Neuronal stem cell (in vitro differentiated cells): Measurements from ENCODE around the gene CDH6.

Experiments used
- DNase-seq: peaks from one replicate; pipeline ENCODE4 v3.0.0-alpha.2; 2013; ENCODE audit warnings: low spot score
- H2AFZ ChIP-seq: one replicate; pipeline ENCODE4 v1.6.1; 2013; ENCODE audit warnings: mild to moderate bottlenecking, low read length, inconsistent platforms
- H2AK5ac ChIP-seq: 2 replicates; pipeline ENCODE4 v1.6.1; 2013; ENCODE audit warnings: low read depth, mild to moderate bottlenecking, inconsistent platforms, low read length, moderate library complexity, mixed read lengths
- H2BK120ac ChIP-seq: 2 replicates; pipeline ENCODE4 v1.6.1; 2013; ENCODE audit warnings: low read depth, mild to moderate bottlenecking, inconsistent platforms, low read length, moderate library complexity, mixed read lengths
- H2BK12ac ChIP-seq: one replicate; pipeline ENCODE4 v1.6.1; 2013; ENCODE audit warnings: low read length, inconsistent platforms
- H2BK15ac ChIP-seq: 2 replicates; pipeline ENCODE4 v1.6.1; 2013; ENCODE audit warnings: mild to moderate bottlenecking, low read length, inconsistent platforms, mixed read lengths
- H2BK5ac ChIP-seq: one replicate; pipeline ENCODE4 v1.6.1; 2013; ENCODE audit warnings: inconsistent platforms, mild to moderate bottlenecking, low read length, moderate library complexity
- H3K14ac ChIP-seq: one replicate; pipeline ENCODE4 v1.6.1; 2013; ENCODE audit warnings: low read length, inconsistent platforms
- H3K18ac ChIP-seq: 2 replicates; pipeline ENCODE4 v1.6.1; 2013; ENCODE audit warnings: low read length, inconsistent platforms
- H3K23ac ChIP-seq: 2 replicates; pipeline ENCODE4 v1.6.1; 2013; ENCODE audit warnings: low read depth, mild to moderate bottlenecking, mixed read lengths, low read length, inconsistent platforms; ENCODE audit not compliant: poor library complexity
- H3K27ac ChIP-seq: replicated peaks from 3 replicates; pipeline ENCODE4 v1.5.1; 2013; ENCODE audit warnings: low read length, inconsistent platforms
- H3K27me3 ChIP-seq, 3 experiments: 2 replicates each; pipeline ENCODE4 v1.6.1; 2013; ENCODE audit warnings: low read length in 3 of 3, mild to moderate bottlenecking in 2 of 3, inconsistent platforms in 1 of 3, low read depth in 1 of 3, mixed read lengths in 1 of 3, moderate library complexity in 1 of 3; ENCODE audit not compliant: control insufficient read depth in 3 of 3, insufficient read depth in 3 of 3
- H3K36me3 ChIP-seq, 2 donors: replicated peaks in 1 of 2; 2 replicates each; pipeline ENCODE4 v1.6.1; 2013; ENCODE audit warnings: low read length in 2 of 2; ENCODE audit not compliant: control insufficient read depth in 2 of 2, insufficient read depth in 2 of 2
- H3K4ac ChIP-seq: 2 replicates; pipeline ENCODE4 v1.6.1; 2013; ENCODE audit warnings: inconsistent platforms, mild to moderate bottlenecking, low read length, moderate library complexity
- H3K4me1 ChIP-seq, 2 donors: 1 replicate in 1 of 2; 2 replicates in 1 of 2; pipeline ENCODE4 v1.6.1; 2013; ENCODE audit warnings: low read length in 2 of 2, low read depth in 1 of 2; ENCODE audit not compliant: control insufficient read depth in 2 of 2, insufficient read depth in 1 of 2
- H3K4me2 ChIP-seq: one replicate; pipeline ENCODE4 v1.6.1; 2013; ENCODE audit warnings: mild to moderate bottlenecking, low read length, inconsistent platforms; ENCODE audit not compliant: insufficient read depth, poor library complexity, severe bottlenecking
- H3K4me3 ChIP-seq, 2 donors: 2 replicates each; pipeline ENCODE4 v1.5.1; 2013; ENCODE audit warnings: low read length in 2 of 2, mild to moderate bottlenecking in 2 of 2, inconsistent platforms in 1 of 2, moderate library complexity in 1 of 2
- H3K79me1 ChIP-seq: one replicate; pipeline ENCODE4 v1.6.1; 2013; ENCODE audit warnings: low read depth, mild to moderate bottlenecking, inconsistent platforms, low read length, moderate library complexity
- H3K9ac ChIP-seq: one replicate; pipeline ENCODE4 v1.6.1; 2013; ENCODE audit warnings: mild to moderate bottlenecking, low read depth, low read length, inconsistent platforms; ENCODE audit not compliant: poor library complexity
- H3K9me3 ChIP-seq, 2 donors: replicated peaks in 1 of 2; 2 replicates each; pipeline versions ENCODE3 to v1.6.1; 2013; ENCODE audit warnings: low read length in 2 of 2, mild to moderate bottlenecking in 2 of 2, inconsistent platforms in 1 of 2, low read depth in 1 of 2, mixed read lengths in 1 of 2, moderate library complexity in 1 of 2; ENCODE audit not compliant: control insufficient read depth in 2 of 2, insufficient read depth in 1 of 2
- H4K8ac ChIP-seq: one replicate; pipeline ENCODE4 v1.6.1; 2013; ENCODE audit warnings: low read depth, mild to moderate bottlenecking, inconsistent platforms, low read length, moderate library complexity
- H4K91ac ChIP-seq: one replicate; pipeline ENCODE4 v1.6.1; 2013; ENCODE audit warnings: low read length, low read depth, mild to moderate bottlenecking, inconsistent platforms; ENCODE audit not compliant: poor library complexity
- WGBS, 2 donors: extraction: QIAGEN DNeasy Blood & Tissue Kit; methylation state at CpG; one replicate each; pipeline ENCODE4 v1.1.7; 2013; ENCODE audit warnings: missing lambda C conversion rate in 2 of 2, mixed read lengths in 1 of 2; ENCODE audit not compliant: insufficient read length in 2 of 2, insufficient replicate concordance in 1 of 2; ENCODE audit errors: extremely low coverage in 2 of 2; 5-methylcytosine and 5-hydroxymethylcytosine counted together

Gene CDH6

DNA sequence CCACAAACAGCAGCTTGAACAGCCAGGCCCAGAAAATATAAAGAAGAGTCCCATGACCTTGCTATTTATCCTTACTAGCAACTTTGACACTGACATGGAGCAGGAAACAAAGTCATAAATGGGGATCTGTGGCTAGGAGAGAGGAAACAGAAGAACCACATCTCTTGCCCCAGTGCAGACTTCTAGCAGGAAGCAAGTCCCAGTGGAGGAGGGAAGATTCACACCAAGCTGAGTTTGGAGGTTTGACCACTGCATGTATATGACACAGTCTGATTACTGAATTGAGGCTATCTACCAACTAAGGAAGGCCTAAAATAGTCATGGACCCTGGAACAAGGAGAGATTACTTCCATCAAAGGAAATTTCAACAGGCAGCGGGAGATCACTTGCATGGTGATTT, 51.4 kb downstream of the CDH6 start:
- no peak overlapping the region for H2BK5ac ChIP-seq
- H2AFZ ChIP-seq: no peak overlapping the region
- H3K9me3 ChIP-seq: no peaks in the 10 kb centered on the region
- no peak overlapping the region for H2BK12ac ChIP-seq
- H3K18ac ChIP-seq: no peak overlapping the region
- no peak overlapping the region for H3K27ac ChIP-seq
- no peak overlapping the region for H2BK120ac ChIP-seq
- H3K14ac ChIP-seq: no peak overlapping the region
- H2BK15ac ChIP-seq: no peak overlapping the region
- DNase-seq: no peak
- no peak overlapping the region for H3K4ac ChIP-seq
- H3K4me2 ChIP-seq: no peak overlapping the region
- H3K27me3 ChIP-seq: no peaks in the 10 kb centered on the region
- H2AK5ac ChIP-seq: no peak overlapping the region
- WGBS, 2 donors: no CpG with 5 or more reads among the region's 1 CpG
- H4K8ac ChIP-seq: no peak overlapping the region
- no peak overlapping the region for H3K4me3 ChIP-seq
- no peaks in the 10 kb centered on the region for H3K79me1 ChIP-seq
- H3K36me3 ChIP-seq: no peaks in the 10 kb centered on the region
- no peak overlapping the region for H3K23ac ChIP-seq
- H3K4me1 ChIP-seq: peaks cover 0 to 5% of the 10 kb centered on the region in 2 donors
- H4K91ac ChIP-seq: no peak overlapping the region
- no peak overlapping the region for H3K9ac ChIP-seq

DNA sequence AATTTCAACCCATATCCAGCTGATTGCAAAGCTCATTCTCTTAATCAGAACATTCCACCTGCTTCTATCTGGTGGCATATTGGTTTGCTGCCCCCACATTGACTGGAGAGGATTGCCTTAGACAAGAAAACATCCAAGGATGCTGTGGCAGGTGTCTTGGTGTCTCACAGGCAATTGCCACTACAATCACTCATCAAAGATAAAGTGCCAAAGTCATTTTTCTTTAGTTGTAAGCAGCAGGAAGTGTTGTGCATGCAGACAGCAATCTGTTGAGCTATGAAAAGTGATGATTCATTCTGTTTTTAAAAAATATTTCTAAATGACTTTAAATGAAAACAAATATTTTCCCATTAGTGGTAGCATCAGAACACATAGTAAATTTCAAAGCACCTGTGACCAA, 53.9 kb downstream of the CDH6 start:
- Histone ChIP-seq H2BK12ac (no peak overlapping the region), H4K8ac (no peak overlapping the region), H2BK5ac (no peak overlapping the region), H3K9ac (no peak overlapping the region), H2BK120ac (no peak overlapping the region), H3K27ac (no peak overlapping the region), H3K14ac (no peak overlapping the region), H3K4me2 (no peak overlapping the region), H2AK5ac (no peak overlapping the region), H3K9me3 (peaks cover 0 to 2% of the 10 kb centered on the region in 2 donors), H3K4ac (no peak overlapping the region), H3K27me3 (no peaks in the 10 kb centered on the region), H3K4me3 (no peak overlapping the region), H3K4me1 (peaks cover 0 to 5% of the 10 kb centered on the region in 2 donors), H3K23ac (no peak overlapping the region), H2BK15ac (no peak overlapping the region), H2AFZ (no peak overlapping the region), H4K91ac (no peak overlapping the region), H3K79me1 (peaks cover 7% of the 10 kb centered on the region), H3K36me3 (peaks cover 2 to 4% of the 10 kb centered on the region in 2 donors), H3K18ac (no peak overlapping the region)
- no peak for DNase-seq

DNA sequence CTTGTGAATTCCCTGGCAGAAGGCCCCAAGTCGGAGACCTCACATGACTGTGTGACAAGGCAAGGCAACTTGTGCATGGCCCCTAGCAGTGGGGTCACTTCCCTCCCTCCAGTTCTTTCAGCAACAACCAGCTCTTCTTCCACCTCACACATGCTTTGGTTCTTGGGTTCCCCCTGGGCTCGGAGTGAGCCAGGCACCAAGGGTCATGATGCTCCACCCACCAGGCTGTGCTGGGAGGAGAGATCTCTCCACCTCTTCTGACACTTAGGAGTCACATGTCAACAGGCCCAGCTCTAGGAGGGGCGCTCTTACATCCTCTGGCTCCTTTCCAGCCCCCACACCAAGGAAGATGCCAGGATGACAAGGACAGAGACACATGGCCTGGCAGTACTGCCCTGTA, 56.7 kb downstream of the CDH6 start:
- H2AK5ac ChIP-seq: no peak overlapping the region
- no peaks in the 10 kb centered on the region for H3K4me1 ChIP-seq
- no peak overlapping the region for H2AFZ ChIP-seq
- no peak overlapping the region for H3K4ac ChIP-seq
- peak overlapping the region; percentile 17 for H3K9ac ChIP-seq
- peak overlapping the region; percentile 65 for H4K8ac ChIP-seq
- H3K23ac ChIP-seq: peak overlapping the region; percentile 27
- H3K4me3 ChIP-seq: no peak overlapping the region
- H3K9me3 ChIP-seq: peaks cover 0 to 2% of the 10 kb centered on the region in 2 donors
- no peak overlapping the region for H2BK120ac ChIP-seq
- peaks cover 7% of the 10 kb centered on the region for H3K79me1 ChIP-seq
- H2BK15ac ChIP-seq: no peak overlapping the region
- WGBS, 2 donors: no CpG with 5 or more reads among the region's 3 CpGs
- no peak overlapping the region for H3K14ac ChIP-seq
- H3K27ac ChIP-seq: no peak overlapping the region
- no peak overlapping the region for H2BK12ac ChIP-seq
- H3K36me3 ChIP-seq: peaks cover 2 to 4% of the 10 kb centered on the region in 2 donors
- peak overlapping the region; percentile 42 for H3K18ac ChIP-seq
- H3K27me3 ChIP-seq: no peaks in the 10 kb centered on the region
- DNase-seq: no peak
- no peak overlapping the region for H2BK5ac ChIP-seq
- H4K91ac ChIP-seq: no peak overlapping the region
- H3K4me2 ChIP-seq: no peak overlapping the region

DNA sequence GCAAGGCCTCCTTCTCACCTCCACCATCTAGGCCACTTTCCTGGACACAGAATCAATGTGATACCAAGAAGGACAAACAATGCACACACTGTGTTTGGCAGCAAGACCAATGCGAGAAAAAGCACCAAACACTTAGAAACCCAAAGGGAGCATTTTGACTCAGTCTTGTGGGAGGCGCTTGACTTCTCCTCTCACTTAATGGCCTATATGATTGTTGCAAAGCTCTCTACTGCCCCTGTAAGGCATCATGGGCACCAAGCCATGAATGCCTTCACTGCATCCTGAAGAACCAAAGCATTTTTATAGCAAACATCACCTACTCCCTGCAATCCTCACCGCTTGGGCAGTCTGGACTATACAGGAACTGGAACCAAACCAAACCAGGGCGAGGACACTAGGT, 57.5 kb downstream of the CDH6 start:
- no peak overlapping the region for H2BK120ac ChIP-seq
- no peak overlapping the region for H4K91ac ChIP-seq
- no peak overlapping the region for H3K14ac ChIP-seq
- no peak overlapping the region for H4K8ac ChIP-seq
- H3K4me3 ChIP-seq: no peak overlapping the region
- no peak overlapping the region for H2BK5ac ChIP-seq
- H2AK5ac ChIP-seq: no peak overlapping the region
- no peak overlapping the region for H3K23ac ChIP-seq
- H2BK15ac ChIP-seq: no peak overlapping the region
- no peak overlapping the region for H2AFZ ChIP-seq
- H3K27ac ChIP-seq: no peak overlapping the region
- H3K9me3 ChIP-seq: peaks cover 0 to 2% of the 10 kb centered on the region in 2 donors
- no peak overlapping the region for H3K4me2 ChIP-seq
- peaks cover 2 to 4% of the 10 kb centered on the region in 2 donors for H3K36me3 ChIP-seq
- no peak overlapping the region for H3K9ac ChIP-seq
- no peak overlapping the region for H2BK12ac ChIP-seq
- peaks cover 7% of the 10 kb centered on the region for H3K79me1 ChIP-seq
- H3K4me1 ChIP-seq: peaks cover 0 to 2% of the 10 kb centered on the region in 2 donors
- no peaks in the 10 kb centered on the region for H3K27me3 ChIP-seq
- no peak overlapping the region for H3K18ac ChIP-seq
- H3K4ac ChIP-seq: no peak overlapping the region
- WGBS, 2 donors: no CpG with 5 or more reads among the region's 4 CpGs
- DNase-seq: no peak
